AML-193 (cell line): ENCODE data around the gene CD226.

Experiments used
- DNase-seq, 2 experiments: peaks; one replicate each; lab custom pipeline; 2025; lab: John Stamatoyannopoulos, UW

The CD226 gene

GRCh38 chr18:69814861-69815385 lies 132.8 kb downstream of the CD226 start:
- no peak for DNase-seq

- no peak for DNase-seq
Measured at GRCh38 chr18:69813559-69813958, 134.1 kb downstream of the CD226 start.

- no peak for DNase-seq
Measured at GRCh38 chr18:69808399-69808798, 139.3 kb downstream of the CD226 start.

GRCh38 chr18:69804776-69805501 lies 142.7 kb downstream of the CD226 start:
- no peak for DNase-seq
